GM18526 (cell line): Measurements from ENCODE around the gene STK35.

ENCODE experiments used
- POLR2A ChIP-seq: IDR thresholded peaks from 3 replicates; pipeline ENCODE4 v1.6.1; 2011; ENCODE audit not compliant: insufficient read length; ENCODE audit errors: extremely low read depth

STK35 gene

DNA sequence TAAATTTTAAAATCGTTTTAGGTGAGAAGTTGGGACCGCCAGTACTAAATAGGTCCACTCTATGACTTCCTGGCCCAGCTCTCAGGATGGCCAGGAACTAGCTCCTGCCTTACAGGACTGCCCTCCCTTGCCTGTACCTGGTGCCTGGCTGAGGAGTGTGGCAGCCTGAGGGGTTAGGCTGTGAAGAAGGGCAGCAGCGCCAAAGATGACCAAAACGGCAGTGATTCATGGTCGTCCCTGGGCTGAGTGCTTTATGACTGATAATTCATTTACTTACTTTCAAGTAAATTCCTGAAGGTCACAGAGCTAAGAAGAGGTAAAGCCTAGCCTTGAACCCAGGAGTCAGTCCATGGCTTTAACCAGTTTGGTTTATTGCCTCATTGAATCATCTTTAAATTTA lies 22.1 kb downstream of the STK35 start:
- TF ChIP-seq POLR2A: no peak

GRCh38 chr20:2124564-2125213 lies 23.1 kb downstream of the STK35 start:
- TF ChIP-seq POLR2A: no peak

GRCh38 chr20:2125474-2126112 lies 24.0 kb downstream of the STK35 start:
- no peak for TF ChIP-seq POLR2A

- no peak for TF ChIP-seq POLR2A
Measured at GRCh38 chr20:2127238-2127637, 25.6 kb downstream of the STK35 start.

DNA sequence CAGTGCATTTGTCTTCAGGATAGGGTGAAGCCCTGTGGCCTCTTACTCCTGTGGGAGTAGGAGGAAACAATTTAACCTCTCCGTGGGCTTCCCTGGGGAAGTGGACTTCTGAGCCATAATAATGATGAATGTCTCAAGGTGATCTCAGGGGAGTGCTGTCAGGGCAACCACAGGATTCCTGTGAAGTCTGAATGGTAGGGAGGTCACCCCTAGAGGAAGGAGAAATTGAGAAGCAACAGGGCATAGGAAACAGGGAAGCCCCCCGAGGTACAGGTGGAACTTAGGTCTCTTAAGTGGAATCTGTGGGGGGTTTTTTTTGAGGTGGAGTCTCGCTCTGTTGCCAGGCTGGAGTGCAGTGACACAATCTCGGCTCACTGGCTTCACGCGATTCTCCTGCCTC lies 26.9 kb downstream of the STK35 start:
- no peak for TF ChIP-seq POLR2A

DNA sequence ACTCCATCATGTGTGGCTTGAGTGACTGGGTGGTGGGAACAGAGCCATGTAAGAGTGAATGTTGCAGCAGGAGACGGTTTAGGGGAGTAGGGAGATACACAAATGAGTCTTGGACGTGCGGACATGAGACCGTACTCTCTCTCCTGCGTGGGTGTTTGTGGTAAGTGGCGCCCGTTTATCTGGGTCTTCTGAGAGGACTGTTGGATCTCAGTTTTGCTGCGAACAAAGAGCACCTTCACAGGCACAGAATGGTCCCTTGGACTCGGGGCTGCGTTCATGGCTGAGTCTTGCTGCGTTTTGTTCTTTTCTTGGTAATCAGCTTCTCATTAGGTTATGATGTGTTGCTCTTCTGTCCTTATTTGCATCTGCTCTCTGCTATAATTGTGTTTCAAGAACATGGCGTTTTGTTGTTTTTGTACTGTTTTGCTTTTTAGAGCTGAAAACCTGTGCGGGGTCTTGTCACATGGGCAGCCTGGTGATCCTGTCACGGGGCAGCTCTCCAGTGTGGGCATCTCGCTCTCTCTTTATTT lies 28.5 kb downstream of the STK35 start:
- TF ChIP-seq POLR2A: no peak

DNA sequence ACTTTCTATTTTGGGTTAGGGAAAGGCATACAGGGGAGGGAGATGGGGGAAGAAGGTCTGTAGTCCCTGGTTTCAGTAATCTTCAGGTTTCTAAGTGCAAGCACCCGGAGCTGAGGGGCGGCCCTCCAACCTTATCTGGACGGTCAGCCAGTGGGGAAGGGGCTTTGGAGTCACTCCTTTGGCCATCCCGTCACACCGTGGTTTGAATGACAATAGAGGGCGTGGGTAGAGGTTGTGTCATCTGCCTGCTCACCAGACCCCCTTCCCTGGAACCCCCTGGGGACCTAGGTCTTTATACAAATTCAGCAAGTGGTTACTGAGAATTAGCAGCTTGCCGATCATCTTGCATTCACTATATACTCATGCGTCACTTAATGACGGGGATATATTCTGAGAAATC lies 29.1 kb downstream of the STK35 start:
- no peak for TF ChIP-seq POLR2A

DNA sequence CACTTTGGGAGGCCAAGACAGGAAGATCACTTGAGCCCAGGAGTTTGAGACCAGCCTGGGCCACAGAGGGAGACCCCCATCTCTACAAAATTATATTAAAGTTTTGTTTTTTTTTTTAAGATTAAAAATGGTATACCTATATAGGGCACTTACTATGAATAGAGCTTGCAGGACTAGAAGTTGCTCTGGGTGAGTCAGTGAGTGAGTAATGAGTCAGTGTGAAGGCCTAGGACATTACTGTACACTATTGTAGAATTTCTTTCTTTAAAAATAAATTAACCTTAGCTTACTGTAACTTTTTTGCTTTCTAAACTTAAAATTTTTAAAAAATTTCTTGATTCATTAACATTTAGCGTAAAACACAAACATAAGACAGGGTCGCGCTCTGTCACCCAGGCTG lies 29.7 kb downstream of the STK35 start:
- no peak for TF ChIP-seq POLR2A

DNA sequence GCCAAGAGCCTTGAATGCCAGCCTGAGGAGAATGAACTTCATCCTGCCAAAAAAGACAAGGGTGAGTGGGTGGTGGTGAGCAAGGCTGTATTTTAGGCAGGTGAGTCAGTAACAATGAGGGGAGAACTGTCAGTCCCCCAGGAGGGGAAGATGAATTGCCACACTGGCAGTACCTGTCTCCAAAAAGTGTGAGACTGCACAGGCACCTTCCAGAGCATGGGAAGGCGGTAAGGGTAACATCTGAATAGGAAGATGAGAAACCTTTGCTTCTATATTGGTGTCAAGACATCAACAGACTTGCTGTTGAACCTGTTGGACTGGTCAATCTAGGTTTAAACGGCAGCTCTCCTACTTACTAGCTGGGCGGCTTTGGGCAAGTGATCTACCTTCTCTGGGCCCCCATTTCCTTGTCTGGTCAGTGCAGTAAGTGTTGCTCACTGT lies 30.9 kb downstream of the STK35 start:
- no peak for TF ChIP-seq POLR2A

DNA sequence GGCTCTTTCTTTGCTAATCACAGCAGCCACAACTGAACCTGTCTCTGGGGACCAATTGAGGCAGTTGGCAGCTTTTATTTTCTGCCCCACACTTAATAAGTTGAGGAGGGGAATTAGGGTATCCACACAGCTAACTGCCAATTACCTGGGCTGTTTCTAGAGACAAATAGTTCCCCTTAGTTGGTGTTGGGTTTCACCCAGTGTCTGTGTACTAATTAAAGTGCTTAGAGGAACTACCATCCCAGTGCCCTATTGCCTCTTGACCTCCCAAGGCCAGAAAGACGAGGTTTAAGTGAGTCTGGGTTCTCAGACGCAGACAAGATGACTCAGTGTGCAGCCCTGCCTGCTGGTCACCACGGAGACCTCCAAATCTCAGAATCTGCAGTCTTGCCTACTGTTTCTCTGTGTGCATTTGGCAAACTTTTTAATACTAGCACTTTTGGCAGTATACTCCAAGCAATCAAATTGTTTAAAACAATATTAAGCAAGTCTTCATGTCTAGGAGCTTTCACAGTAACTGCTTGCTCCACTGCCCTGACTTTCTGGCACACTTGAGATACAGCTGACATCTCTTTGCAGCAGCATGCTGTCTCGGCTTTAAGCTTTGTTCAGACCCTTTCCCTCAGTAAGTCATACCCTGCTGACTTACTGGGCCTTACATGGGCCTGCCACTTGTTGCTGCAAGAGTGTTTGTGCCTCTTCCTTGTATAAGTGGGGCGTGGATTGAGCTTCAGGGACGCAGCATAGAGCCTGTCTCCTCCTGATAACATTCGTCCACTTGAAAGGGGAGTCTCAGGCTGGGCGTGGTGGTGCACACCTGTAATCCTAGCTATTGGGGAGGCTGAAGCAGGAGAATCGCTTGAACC lies 31.9 kb downstream of the STK35 start:
- no peak for TF ChIP-seq POLR2A

- no peak for TF ChIP-seq POLR2A
Measured at GRCh38 chr20:2135013-2135412, 33.4 kb downstream of the STK35 start.

GRCh38 chr20:2136275-2136674 lies 34.6 kb downstream of the STK35 start:
- TF ChIP-seq POLR2A: no peak

DNA sequence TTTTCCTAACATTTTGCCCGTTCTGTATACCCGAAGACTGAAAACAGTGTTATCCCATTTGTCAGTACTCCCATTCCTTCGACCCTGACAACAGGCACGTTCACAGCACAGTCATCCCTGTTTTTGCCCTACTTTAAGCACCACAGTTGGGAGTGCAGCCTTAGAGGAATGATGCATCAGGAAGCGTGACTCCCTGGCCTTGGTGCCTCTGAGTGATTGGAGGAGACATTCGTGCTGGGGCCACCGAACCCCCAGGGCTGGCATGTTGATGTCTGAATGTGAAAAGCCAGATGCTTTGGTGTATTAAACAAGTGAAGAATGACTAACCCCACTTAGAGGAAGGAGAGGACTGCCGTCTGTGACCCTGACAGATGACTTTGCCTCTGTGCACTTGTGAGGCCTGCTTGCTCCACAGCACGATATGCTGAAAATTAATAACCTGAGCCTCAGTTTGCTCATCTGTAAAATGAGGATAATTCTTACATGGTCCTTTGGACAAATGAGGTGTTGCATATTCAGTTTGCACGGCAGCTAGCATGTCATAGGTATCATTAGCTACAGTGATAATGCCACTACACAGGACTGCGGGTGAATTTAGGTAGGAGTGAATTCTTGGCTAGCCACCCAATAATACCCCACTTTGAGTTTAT lies 36.0 kb downstream of the STK35 start:
- TF ChIP-seq POLR2A: no peak

GRCh38 chr20:2138396-2138795 lies 36.8 kb downstream of the STK35 start:
- TF ChIP-seq POLR2A: no peak

- no peak for TF ChIP-seq POLR2A
Measured at GRCh38 chr20:2139250-2139649, 37.6 kb downstream of the STK35 start.

DNA sequence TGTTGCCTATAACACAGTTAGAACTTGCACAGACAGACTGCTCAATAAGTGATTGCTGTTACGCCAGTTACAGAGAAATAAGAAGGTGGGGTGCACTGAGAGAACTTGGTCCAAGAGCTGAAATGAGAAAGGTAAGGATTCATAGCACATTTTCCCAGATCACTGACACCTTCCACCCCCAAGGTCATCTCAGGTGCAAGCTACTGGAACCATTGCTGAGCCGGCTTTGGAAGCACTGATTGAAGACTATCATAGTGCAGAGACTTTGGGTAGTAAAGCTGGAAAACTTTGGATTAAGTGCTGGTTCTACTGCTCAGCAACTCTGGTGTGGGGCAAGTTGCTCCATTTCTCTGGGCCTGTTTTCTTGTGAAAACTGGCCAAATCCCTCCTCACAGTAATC lies 38.1 kb downstream of the STK35 start:
- TF ChIP-seq POLR2A: no peak

GRCh38 chr20:2140561-2140960 lies 38.9 kb downstream of the STK35 start:
- no peak for TF ChIP-seq POLR2A
